ENCODE measurements around the gene ITM2C. TPM values are rescaled to one million over a fixed set of nuclear protein-coding genes. Genes with fewer than 3 reads are reported as not detected.

ITM2C gene
- total and polyA plus RNA-seq, 2 of the 13 experiments (the other 11 are each of a cell fraction or from before 2014, with no cell fraction given): 70.5 to 270 TPM

DNA sequence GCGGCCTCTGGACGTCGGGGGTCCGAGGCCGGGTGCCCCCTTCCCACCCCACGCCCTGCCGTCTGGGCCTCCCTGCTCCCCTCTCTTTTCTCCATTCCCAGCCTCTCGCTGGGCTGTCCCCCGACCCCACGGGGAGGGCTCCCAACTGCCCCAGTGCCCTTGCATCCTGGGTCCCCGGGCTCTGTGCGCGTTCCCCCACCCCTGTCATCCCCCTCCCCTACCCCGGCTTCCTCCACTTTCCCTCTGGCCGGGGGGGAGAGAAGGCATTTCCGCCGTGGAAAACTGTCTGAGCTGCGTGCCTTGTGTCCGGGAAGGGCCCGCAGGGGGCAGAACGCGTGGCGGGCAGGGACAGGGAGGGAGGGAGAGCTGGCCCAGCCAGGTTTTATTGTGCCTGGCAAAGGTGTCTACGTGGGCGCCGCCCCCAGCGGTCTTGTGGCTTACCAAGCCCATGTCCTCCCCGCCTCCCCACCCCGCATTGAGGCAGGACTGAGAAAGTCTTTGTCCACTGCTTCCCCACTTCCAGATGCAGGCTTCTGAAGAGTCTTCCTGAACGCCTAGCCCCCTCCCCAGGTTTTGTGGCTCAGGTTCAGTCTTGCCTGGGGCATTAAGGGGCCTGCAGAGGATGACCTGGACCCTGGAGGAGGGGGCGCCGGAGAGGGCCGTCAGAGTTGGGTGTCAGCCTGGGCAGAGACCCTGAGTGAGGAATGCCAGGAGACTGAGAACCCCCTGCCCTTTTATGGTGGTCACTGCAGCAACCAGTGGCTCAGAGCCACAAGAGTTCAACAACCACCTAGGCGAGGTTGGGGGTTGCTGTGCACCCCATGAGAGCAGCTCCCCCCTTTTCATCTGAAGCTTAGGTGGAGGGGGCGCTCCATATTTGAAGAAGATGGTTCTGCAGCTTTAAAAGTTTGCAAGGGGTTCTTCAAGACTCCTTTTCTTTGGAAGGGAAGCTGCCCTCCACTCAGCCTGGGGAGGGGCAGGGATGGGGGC is 1.3 kb downstream of the ITM2C start (continued):
- TF ChIP-seq, protein P1, sequence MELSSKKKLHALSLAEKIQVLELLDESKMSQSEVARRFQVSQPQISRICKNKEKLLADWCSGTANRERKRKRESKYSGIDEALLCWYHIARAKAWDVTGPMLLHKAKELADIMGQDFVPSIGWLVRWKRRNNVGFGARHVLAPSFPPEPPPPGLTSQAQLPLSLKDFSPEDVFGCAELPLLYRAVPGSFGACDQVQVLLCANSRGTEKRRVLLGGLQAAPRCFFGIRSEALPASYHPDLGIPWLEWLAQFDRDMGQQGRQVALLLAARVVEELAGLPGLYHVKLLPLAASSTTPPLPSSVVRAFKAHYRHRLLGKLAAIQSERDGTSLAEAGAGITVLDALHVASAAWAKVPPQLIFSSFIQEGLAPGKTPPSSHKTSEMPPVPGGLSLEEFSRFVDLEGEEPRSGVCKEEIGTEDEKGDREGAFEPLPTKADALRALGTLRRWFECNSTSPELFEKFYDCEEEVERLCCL (CRISPR knock-in tag; IDR thresholded peaks at IDR 0.05; ENCODE audit: borderline replicate concordance): no peak
- TF ChIP-seq, protein P2, sequence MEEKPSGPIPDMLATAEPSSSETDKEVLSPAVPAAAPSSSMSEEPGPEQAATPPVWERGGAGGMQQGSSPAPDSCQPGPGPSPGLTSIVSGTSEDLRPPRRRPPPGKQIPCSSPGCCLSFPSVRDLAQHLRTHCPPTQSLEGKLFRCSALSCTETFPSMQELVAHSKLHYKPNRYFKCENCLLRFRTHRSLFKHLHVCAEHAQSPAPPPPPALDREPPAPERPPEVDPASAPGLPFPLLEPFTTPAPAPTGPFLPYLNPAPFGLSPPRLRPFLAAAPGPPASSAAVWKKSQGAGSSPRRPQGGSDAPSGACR (CRISPR knock-in tag; IDR thresholded peaks at IDR 0.05): no peak
- TF ChIP-seq, protein P3, sequence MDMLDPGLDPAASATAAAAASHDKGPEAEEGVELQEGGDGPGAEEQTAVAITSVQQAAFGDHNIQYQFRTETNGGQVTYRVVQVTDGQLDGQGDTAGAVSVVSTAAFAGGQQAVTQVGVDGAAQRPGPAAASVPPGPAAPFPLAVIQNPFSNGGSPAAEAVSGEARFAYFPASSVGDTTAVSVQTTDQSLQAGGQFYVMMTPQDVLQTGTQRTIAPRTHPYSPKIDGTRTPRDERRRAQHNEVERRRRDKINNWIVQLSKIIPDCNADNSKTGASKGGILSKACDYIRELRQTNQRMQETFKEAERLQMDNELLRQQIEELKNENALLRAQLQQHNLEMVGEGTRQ (IDR thresholded peaks at IDR 0.05; ENCODE audit: low read depth, low read length): no peak
- TF ChIP-seq, protein P3 (CRISPR knock-in tag; IDR thresholded peaks at IDR 0.05; ENCODE audit: borderline replicate concordance): no peak
- TF ChIP-seq ZNF510 (CRISPR knock-in tag; IDR thresholded peaks at IDR 0.05; ENCODE audit: low read depth): no peak
- 0 out of 2 replicates have a peak, but pooled peaks have one; percentile 33 for TF ChIP-seq ZNF335 (CRISPR knock-in tag; IDR thresholded peaks at IDR 0.05)
- no peak for TF ChIP-seq JARID2 (CRISPR knock-in tag; IDR thresholded peaks at IDR 0.05; ENCODE audit: insufficient replicate concordance)
- TF ChIP-seq, protein P4, sequence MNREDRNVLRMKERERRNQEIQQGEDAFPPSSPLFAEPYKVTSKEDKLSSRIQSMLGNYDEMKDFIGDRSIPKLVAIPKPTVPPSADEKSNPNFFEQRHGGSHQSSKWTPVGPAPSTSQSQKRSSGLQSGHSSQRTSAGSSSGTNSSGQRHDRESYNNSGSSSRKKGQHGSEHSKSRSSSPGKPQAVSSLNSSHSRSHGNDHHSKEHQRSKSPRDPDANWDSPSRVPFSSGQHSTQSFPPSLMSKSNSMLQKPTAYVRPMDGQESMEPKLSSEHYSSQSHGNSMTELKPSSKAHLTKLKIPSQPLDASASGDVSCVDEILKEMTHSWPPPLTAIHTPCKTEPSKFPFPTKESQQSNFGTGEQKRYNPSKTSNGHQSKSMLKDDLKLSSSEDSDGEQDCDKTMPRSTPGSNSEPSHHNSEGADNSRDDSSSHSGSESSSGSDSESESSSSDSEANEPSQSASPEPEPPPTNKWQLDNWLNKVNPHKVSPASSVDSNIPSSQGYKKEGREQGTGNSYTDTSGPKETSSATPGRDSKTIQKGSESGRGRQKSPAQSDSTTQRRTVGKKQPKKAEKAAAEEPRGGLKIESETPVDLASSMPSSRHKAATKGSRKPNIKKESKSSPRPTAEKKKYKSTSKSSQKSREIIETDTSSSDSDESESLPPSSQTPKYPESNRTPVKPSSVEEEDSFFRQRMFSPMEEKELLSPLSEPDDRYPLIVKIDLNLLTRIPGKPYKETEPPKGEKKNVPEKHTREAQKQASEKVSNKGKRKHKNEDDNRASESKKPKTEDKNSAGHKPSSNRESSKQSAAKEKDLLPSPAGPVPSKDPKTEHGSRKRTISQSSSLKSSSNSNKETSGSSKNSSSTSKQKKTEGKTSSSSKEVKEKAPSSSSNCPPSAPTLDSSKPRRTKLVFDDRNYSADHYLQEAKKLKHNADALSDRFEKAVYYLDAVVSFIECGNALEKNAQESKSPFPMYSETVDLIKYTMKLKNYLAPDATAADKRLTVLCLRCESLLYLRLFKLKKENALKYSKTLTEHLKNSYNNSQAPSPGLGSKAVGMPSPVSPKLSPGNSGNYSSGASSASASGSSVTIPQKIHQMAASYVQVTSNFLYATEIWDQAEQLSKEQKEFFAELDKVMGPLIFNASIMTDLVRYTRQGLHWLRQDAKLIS (CRISPR knock-in tag; IDR thresholded peaks at IDR 0.05): no peak
- peak; percentile 32; the same call in 1 of the 2 replicates for TF ChIP-seq TGIF2 (CRISPR knock-in tag; IDR thresholded peaks at IDR 0.05)
- no peak for TF ChIP-seq ZBTB7B (CRISPR knock-in tag; IDR thresholded peaks at IDR 0.05)
- no peak for TF ChIP-seq RBM39 (IDR thresholded peaks at IDR 0.05; ENCODE audit: low read depth, low read length, poor library complexity, severe bottlenecking)
- TF ChIP-seq, protein P5, sequence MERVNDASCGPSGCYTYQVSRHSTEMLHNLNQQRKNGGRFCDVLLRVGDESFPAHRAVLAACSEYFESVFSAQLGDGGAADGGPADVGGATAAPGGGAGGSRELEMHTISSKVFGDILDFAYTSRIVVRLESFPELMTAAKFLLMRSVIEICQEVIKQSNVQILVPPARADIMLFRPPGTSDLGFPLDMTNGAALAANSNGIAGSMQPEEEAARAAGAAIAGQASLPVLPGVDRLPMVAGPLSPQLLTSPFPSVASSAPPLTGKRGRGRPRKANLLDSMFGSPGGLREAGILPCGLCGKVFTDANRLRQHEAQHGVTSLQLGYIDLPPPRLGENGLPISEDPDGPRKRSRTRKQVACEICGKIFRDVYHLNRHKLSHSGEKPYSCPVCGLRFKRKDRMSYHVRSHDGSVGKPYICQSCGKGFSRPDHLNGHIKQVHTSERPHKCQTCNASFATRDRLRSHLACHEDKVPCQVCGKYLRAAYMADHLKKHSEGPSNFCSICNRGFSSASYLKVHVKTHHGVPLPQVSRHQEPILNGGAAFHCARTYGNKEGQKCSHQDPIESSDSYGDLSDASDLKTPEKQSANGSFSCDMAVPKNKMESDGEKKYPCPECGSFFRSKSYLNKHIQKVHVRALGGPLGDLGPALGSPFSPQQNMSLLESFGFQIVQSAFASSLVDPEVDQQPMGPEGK (CRISPR knock-in tag; IDR thresholded peaks at IDR 0.05): peak; percentile 72; the same call in 1 of the 2 replicates
- TF ChIP-seq ZNF782 (CRISPR knock-in tag; IDR thresholded peaks at IDR 0.05; ENCODE audit: borderline replicate concordance): no peak
- TF ChIP-seq, protein P6, sequence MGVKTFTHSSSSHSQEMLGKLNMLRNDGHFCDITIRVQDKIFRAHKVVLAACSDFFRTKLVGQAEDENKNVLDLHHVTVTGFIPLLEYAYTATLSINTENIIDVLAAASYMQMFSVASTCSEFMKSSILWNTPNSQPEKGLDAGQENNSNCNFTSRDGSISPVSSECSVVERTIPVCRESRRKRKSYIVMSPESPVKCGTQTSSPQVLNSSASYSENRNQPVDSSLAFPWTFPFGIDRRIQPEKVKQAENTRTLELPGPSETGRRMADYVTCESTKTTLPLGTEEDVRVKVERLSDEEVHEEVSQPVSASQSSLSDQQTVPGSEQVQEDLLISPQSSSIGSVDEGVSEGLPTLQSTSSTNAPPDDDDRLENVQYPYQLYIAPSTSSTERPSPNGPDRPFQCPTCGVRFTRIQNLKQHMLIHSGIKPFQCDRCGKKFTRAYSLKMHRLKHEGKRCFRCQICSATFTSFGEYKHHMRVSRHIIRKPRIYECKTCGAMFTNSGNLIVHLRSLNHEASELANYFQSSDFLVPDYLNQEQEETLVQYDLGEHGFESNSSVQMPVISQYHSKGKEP (CRISPR knock-in tag; IDR thresholded peaks at IDR 0.05): no peak
